Measurements from ENCODE around the gene OR2D2. TPM values are rescaled to one million over a fixed set of nuclear protein-coding genes. Genes with fewer than 3 reads are reported as not detected.
"Not testable (repeated sequence)": the region's sequence is repeated elsewhere in the genome, so short reads cannot be mapped to it uniquely, and the experiment has no call there.

The OR2D2 gene
- total RNA-seq, 6 experiments from 2014 or later: not detected

DNA sequence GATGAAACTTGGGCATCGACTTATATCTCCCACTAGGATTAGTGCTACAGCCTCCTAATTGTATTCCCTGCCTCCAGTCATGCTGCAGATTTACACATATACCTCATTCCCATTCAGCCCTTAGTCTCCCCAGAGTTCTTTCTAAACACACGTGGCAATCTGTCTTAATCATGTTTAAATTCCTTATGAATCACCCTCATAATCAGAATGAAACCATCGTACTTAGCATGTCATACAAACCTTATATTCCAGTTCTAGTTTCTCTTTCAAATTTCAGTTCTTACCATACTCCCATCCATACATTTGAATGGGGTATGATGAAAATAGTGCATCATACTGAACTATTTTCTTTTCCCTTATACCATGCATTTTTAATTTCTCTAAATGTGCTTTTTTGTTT is 35.4 kb downstream of the OR2D2 start:
- H3K4me1 ChIP-seq: no peaks in the 10 kb centered on the region
- no peak for DNase-seq
- ATAC-seq: no peak
- 53% methylated on average over 3 of the region's 3 CpGs for WGBS (ENCODE audit: insufficient coverage, low coverage, low lambda C conversion rate, missing lambda C conversion rate)
- H3K4me3 ChIP-seq: no peak overlapping the region
- TF ChIP-seq POLR2A (IDR thresholded peaks at IDR 0.05): no peak
- TF ChIP-seq, protein P1, sequence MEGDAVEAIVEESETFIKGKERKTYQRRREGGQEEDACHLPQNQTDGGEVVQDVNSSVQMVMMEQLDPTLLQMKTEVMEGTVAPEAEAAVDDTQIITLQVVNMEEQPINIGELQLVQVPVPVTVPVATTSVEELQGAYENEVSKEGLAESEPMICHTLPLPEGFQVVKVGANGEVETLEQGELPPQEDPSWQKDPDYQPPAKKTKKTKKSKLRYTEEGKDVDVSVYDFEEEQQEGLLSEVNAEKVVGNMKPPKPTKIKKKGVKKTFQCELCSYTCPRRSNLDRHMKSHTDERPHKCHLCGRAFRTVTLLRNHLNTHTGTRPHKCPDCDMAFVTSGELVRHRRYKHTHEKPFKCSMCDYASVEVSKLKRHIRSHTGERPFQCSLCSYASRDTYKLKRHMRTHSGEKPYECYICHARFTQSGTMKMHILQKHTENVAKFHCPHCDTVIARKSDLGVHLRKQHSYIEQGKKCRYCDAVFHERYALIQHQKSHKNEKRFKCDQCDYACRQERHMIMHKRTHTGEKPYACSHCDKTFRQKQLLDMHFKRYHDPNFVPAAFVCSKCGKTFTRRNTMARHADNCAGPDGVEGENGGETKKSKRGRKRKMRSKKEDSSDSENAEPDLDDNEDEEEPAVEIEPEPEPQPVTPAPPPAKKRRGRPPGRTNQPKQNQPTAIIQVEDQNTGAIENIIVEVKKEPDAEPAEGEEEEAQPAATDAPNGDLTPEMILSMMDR (IDR thresholded peaks at IDR 0.05): no peak
- H3K27ac ChIP-seq: no peak overlapping the region
- no peaks in the 10 kb centered on the region for H3K27me3 ChIP-seq
- H3K36me3 ChIP-seq: no peaks in the 10 kb centered on the region
- no peaks in the 10 kb centered on the region for H3K9me3 ChIP-seq
- intact Hi-C loops (cut with DNase I): no loop called here

- H3K36me3 ChIP-seq: no peaks in the 10 kb centered on the region
- ATAC-seq (no peak), DNase-seq (no peak)
- intact Hi-C loops (cut with DNase I): no loop called here
- H3K4me1 ChIP-seq: no peaks in the 10 kb centered on the region
- H3K27me3 ChIP-seq: no peaks in the 10 kb centered on the region
- no peak for TF ChIP-seq POLR2A (IDR thresholded peaks at IDR 0.05)
- TF ChIP-seq, protein P1 (IDR thresholded peaks at IDR 0.05): no peak
- 83% methylated on average over 1 of the region's 1 CpG for WGBS (ENCODE audit: insufficient coverage, low coverage, low lambda C conversion rate, missing lambda C conversion rate)
- H3K4me3 ChIP-seq: no peak overlapping the region
- no peaks in the 10 kb centered on the region for H3K9me3 ChIP-seq
- no peak overlapping the region for H3K27ac ChIP-seq
Measured at GRCh38 chr11:6855971-6856541, 36.2 kb downstream of the OR2D2 start.

DNA sequence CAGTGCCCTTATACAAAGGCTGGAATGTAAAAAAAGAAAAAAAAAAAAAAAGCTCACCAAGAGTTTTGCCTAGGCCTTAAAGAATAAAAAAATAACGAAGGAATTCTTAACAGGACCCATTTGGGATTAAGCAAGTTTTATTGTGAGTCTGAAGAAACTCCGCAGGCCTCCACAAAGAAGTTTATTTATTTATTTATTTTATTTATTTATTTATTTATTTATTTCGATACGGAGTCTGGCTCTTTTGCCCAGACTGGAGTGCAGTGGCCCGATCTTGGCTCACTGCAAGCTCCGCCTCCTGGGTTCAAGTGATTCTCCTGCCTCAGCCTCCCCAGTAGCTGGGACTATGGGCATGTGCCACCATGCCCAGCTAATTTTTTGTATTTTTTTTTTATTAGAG is 37.5 kb downstream of the OR2D2 start:
- H3K27ac ChIP-seq; H3K9me3 ChIP-seq; H3K4me1 ChIP-seq; intact Hi-C loops (cut with DNase I); H3K27me3 ChIP-seq; H3K4me3 ChIP-seq; ATAC-seq; H3K36me3 ChIP-seq; DNase-seq: not testable (repeated sequence)
- WGBS (ENCODE audit: insufficient coverage, low coverage, low lambda C conversion rate, missing lambda C conversion rate): 89% methylated on average over 6 of the region's 6 CpGs

DNA sequence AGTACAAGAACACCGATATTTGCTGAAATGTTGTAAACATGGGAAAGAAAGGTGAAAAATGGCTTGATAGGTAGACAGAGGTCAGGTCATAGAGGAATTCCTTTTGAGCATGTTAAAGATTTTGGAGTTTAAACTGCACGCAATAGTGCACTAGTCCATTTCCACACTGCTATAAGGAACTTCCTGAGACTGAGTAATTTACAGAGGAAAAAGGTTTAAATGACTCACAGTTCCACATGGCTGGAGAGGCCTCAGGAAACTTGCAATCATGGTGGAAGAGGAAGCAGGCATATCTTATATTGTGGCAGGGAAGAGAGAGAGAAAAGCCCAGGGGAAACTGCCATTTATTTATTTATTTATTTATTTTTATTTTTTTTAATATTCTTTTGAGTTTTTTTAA is 41.8 kb downstream of the OR2D2 start:
- Histone ChIP-seq H3K4me3 (no peak overlapping the region), H3K36me3 (no peaks in the 10 kb centered on the region), H3K27me3 (no peaks in the 10 kb centered on the region), H3K9me3 (no peaks in the 10 kb centered on the region), H3K27ac (no peak overlapping the region), H3K4me1 (no peaks in the 10 kb centered on the region)
- intact Hi-C loops (cut with DNase I): no loop called here
- DNase-seq (no peak), ATAC-seq (no peak)
- TF ChIP-seq POLR2A (IDR thresholded peaks at IDR 0.05): no peak
- TF ChIP-seq, protein P1 (IDR thresholded peaks at IDR 0.05): no peak
- 72% methylated on average over 2 of the region's 2 CpGs for WGBS (ENCODE audit: insufficient coverage, low coverage, low lambda C conversion rate, missing lambda C conversion rate)

DNA sequence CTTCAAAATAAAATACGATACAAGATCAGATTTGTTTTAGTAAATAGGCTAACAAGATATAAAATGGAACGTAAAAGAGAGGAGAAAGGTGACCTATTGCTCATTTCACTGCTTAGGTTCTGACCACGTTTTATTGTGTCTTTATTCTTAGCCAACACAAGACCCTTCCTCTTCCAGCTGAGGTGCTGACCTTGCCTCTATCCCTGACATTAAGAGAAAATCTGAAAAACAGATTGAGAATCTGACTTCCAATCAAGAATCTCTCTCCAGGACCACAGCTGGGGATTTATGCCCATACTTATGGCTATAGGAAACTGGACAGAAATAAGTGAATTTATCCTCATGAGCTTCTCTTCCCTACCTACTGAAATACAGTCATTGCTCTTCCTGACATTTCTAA is 46.9 kb downstream of the OR2D2 start, which contains the start of gene OR10A5:
TSS of gene OR10A5 (plus strand) at position 301 of the 400 bp plus-strand sequence. CDS start at position 301, 0 bp downstream.
- Histone ChIP-seq H3K27me3 (peaks cover 0 to 5% of the 10 kb centered on the region in 2 donors), H3K4me1 (no peaks in the 10 kb centered on the region), H3K9me3 (no peaks in the 10 kb centered on the region), H3K4me3 (no peak within 1 kb of the TSS), H3K36me3 (no peaks in the 10 kb centered on the region), H3K27ac (no peak within 1 kb of the TSS)
- TF ChIP-seq POLR2A (IDR thresholded peaks at IDR 0.05): no peak
- TF ChIP-seq, protein P1 (IDR thresholded peaks at IDR 0.05): no peak
- ATAC-seq: no peak
- DNase-seq: no peak
- intact Hi-C loops (cut with DNase I): no loop called here
- WGBS (ENCODE audit: insufficient coverage, low coverage, low lambda C conversion rate, missing lambda C conversion rate): 38% methylated on average over 3 of the region's 3 CpGs

All from right lobe of liver (tissue), 6 donors.